SU-DHL-6 (cell line): ENCODE results near the gene BTN3A1.

ENCODE experiments used
- H2AFZ ChIP-seq: fragments of 200-600 bp; sonication (generic); 2 replicates; pipeline ENCODE4 v1.6.1; 2014; ENCODE audit warnings: low read depth, mild to moderate bottlenecking, moderate library complexity, mixed read lengths, antibody characterized with exemption, low read length; ENCODE audit not compliant: severe bottlenecking
- H3F3A ChIP-seq: fragments of 200-600 bp; shearing (Covaris generic); 2 replicates; pipeline ENCODE4 v1.6.0; 2016; ENCODE audit warnings: antibody characterized with exemption, mild to moderate bottlenecking; ENCODE audit not compliant: insufficient read depth
- H3K27ac ChIP-seq: fragments of 200-600 bp; sonication (generic); 2 replicates; pipeline ENCODE4 v1.5.1; 2016; ENCODE audit warnings: low read depth, mild to moderate bottlenecking, low read length, moderate library complexity, mixed read lengths
- H3K27me3 ChIP-seq: fragments of 200-600 bp; sonication (generic), shearing (Covaris generic); 2 replicates; pipeline ENCODE4 v1.6.0; 2014; ENCODE audit warnings: mild to moderate bottlenecking, low read length
- H3K36me3 ChIP-seq: fragments of 200-600 bp; sonication (generic); 2 replicates; pipeline ENCODE4 v1.6.1; 2014; ENCODE audit warnings: mild to moderate bottlenecking, low read length, mixed read lengths
- H3K4me2 ChIP-seq: fragments of 300-600, 200-600 bp; shearing (Covaris generic), sonication (generic); 2 replicates; pipeline ENCODE4 v1.6.0; 2014; ENCODE audit warnings: low read length, low read depth, mild to moderate bottlenecking; ENCODE audit not compliant: poor library complexity, severe bottlenecking
- H3K4me3 ChIP-seq: fragments of 200-600 bp; sonication (generic); 2 replicates; pipeline ENCODE4 v1.5.1; 2014; ENCODE audit warnings: antibody characterized with exemption, low read length, mild to moderate bottlenecking, mixed read lengths; ENCODE audit not compliant: insufficient read depth, poor library complexity, severe bottlenecking
- H3K79me2 ChIP-seq: fragments of 200-600 bp; sonication (generic); 2 replicates; pipeline ENCODE4 v1.6.1; 2014; ENCODE audit warnings: mild to moderate bottlenecking, low read length, moderate library complexity; ENCODE audit not compliant: insufficient read depth
- H3K9ac ChIP-seq: fragments of 200-600 bp; sonication (generic); 2 replicates; pipeline ENCODE4 v1.7.0; 2014; ENCODE audit warnings: mild to moderate bottlenecking, low read length
- H3K9me2 ChIP-seq: fragments of 200-600 bp; sonication (generic); replicated peaks from 2 replicates; pipeline ENCODE4 v1.6.1; 2014; ENCODE audit warnings: low read length; ENCODE audit not compliant: insufficient read depth
- H3K9me3 ChIP-seq: fragments of 200-600 bp; sonication (generic); 2 replicates; pipeline ENCODE4 v1.6.1; 2014; ENCODE audit warnings: low read length, mixed read lengths; ENCODE audit not compliant: insufficient read depth
- H4K20me1 ChIP-seq: fragments of 200-600 bp; sonication (generic); 2 replicates; pipeline ENCODE4 v1.6.1; 2014; ENCODE audit warnings: low read depth, mild to moderate bottlenecking, antibody characterized with exemption, low read length, moderate library complexity, mixed read lengths
- CTCF ChIP-seq: fragments of 200-600 bp; sonication (generic); IDR thresholded peaks from one replicate; pipeline ENCODE4 v1.5.1; 2017; ENCODE audit warnings: antibody characterized with exemption, mild to moderate bottlenecking, low read length, moderate library complexity; ENCODE audit not compliant: insufficient read depth, poor library complexity, severe bottlenecking
- EZH2phosphoT487 ChIP-seq: fragments of 200-600 bp; sonication (generic), shearing (Covaris generic); conservative IDR thresholded peaks from 2 replicates; pipeline ENCODE4 v1.6.1; 2018; ENCODE audit warnings: mild to moderate bottlenecking, antibody characterized with exemption, low read length, moderate library complexity, mixed read lengths

The BTN3A1 gene

GRCh38 chr6:26388014-26388413 is 14.1 kb upstream of the BTN3A1 start:
- Histone ChIP-seq H3K9me2 (no peaks in the 10 kb centered on the region), H3K4me3 (no peak overlapping the region), H3K79me2 (no peaks in the 10 kb centered on the region), H3K27ac (no peak overlapping the region), H2AFZ (no peak overlapping the region), H3F3A (no peaks in the 10 kb centered on the region), H3K9ac (no peak overlapping the region), H4K20me1 (no peaks in the 10 kb centered on the region), H3K4me2 (no peak overlapping the region), H3K9me3 (no peaks in the 10 kb centered on the region), H3K36me3 (no peaks in the 10 kb centered on the region), H3K27me3 (no peaks in the 10 kb centered on the region)
- no peak for TF ChIP-seq EZH2phosphoT487
- TF ChIP-seq CTCF = no peak

- Histone ChIP-seq H3K27ac (no peak overlapping the region), H2AFZ (no peak overlapping the region), H4K20me1 (no peaks in the 10 kb centered on the region), H3K9ac (no peak overlapping the region), H3K9me2 (no peaks in the 10 kb centered on the region), H3K9me3 (no peaks in the 10 kb centered on the region), H3K4me3 (no peak overlapping the region), H3K4me2 (no peak overlapping the region), H3F3A (no peaks in the 10 kb centered on the region), H3K79me2 (no peaks in the 10 kb centered on the region), H3K36me3 (no peaks in the 10 kb centered on the region), H3K27me3 (no peaks in the 10 kb centered on the region)
- TF ChIP-seq EZH2phosphoT487 = no peak
- TF ChIP-seq CTCF = no peak
Measured at GRCh38 chr6:26388441-26388840, 13.6 kb upstream of the BTN3A1 start.

GRCh38 chr6:26389349-26389894 is 12.7 kb upstream of the BTN3A1 start:
- Histone ChIP-seq H3K4me2 (no peak overlapping the region), H3F3A (no peaks in the 10 kb centered on the region), H3K27ac (no peak overlapping the region), H3K9me2 (no peaks in the 10 kb centered on the region), H4K20me1 (no peaks in the 10 kb centered on the region), H3K4me3 (no peak overlapping the region), H3K9me3 (no peaks in the 10 kb centered on the region), H3K79me2 (no peaks in the 10 kb centered on the region), H3K27me3 (no peaks in the 10 kb centered on the region), H3K36me3 (no peaks in the 10 kb centered on the region), H2AFZ (no peak overlapping the region), H3K9ac (no peak overlapping the region)
- TF ChIP-seq EZH2phosphoT487 = no peak

GRCh38 chr6:26390531-26390930 is 11.5 kb upstream of the BTN3A1 start:
- Histone ChIP-seq H3K27me3 (no peaks in the 10 kb centered on the region), H3K9me2 (no peaks in the 10 kb centered on the region), H3K4me2 (no peak overlapping the region), H4K20me1 (no peaks in the 10 kb centered on the region), H2AFZ (no peak overlapping the region), H3F3A (no peaks in the 10 kb centered on the region), H3K9ac (no peak overlapping the region), H3K4me3 (no peak overlapping the region), H3K36me3 (no peaks in the 10 kb centered on the region), H3K9me3 (no peaks in the 10 kb centered on the region), H3K27ac (no peak overlapping the region), H3K79me2 (no peaks in the 10 kb centered on the region)
- no peak for TF ChIP-seq EZH2phosphoT487
